Transverse colon (tissue), 4 donors: ENCODE data around the gene NFE2L3.

Experiments
- CTCF ChIP-seq, 5 experiments: fragments of 200-600 bp in 3 of 5; fragments of 450-650 bp in 2 of 5; sonication (generic) in 3 of 5; IDR thresholded peaks; 1 replicate in 2 of 5; 2 replicates in 3 of 5; pipeline ENCODE4 v1.5.1; 2016 to 2017; ENCODE audit warnings: antibody characterized with exemption in 5 of 5, inconsistent platforms in 3 of 5, mild to moderate bottlenecking in 2 of 5, moderate library complexity in 1 of 5
- EP300 ChIP-seq: sonication (generic); formaldehyde crosslinking; IDR thresholded peaks from one replicate; pipeline ENCODE4 v1.6.1; 2017; ENCODE audit warnings: antibody characterized with exemption, low read depth
- POLR2A ChIP-seq: fragments of 450-650 bp; IDR thresholded peaks from one replicate; pipeline ENCODE4 v1.6.1; 2016; ENCODE audit warnings: antibody characterized with exemption, mild to moderate bottlenecking, moderate library complexity
- POLR2AphosphoS5 ChIP-seq, 3 donors: sonication (generic); formaldehyde crosslinking; IDR thresholded peaks; one replicate each; pipeline ENCODE4 v1.6.1; 2016; ENCODE audit warnings: antibody characterized with exemption in 3 of 3

- TF ChIP-seq POLR2A: no peak
- no peak for TF ChIP-seq POLR2AphosphoS5 (IDR thresholded peaks at IDR 0.05)
- no peak for TF ChIP-seq EP300
- TF ChIP-seq CTCF (IDR thresholded peaks at IDR 0.05): no peak
Observed at GRCh38 chr7:26131056-26131589, 20.9 kb upstream of the NFE2L3 start.
